Ishikawa (cell line): ENCODE data around the gene RBM20.

ENCODE experiments used
- CEBPB ChIP-seq: IDR thresholded peaks from 2 replicates; pipeline ENCODE4 v1.6.1; 2012
- CREB1 ChIP-seq: IDR thresholded peaks from 2 replicates; pipeline ENCODE4 v1.6.1; 2012; ENCODE audit warnings: low read depth
- EGR1 ChIP-seq: IDR thresholded peaks from 2 replicates; pipeline ENCODE4 v1.6.1; 2012
- EP300 ChIP-seq: IDR thresholded peaks from 2 replicates; pipeline ENCODE4 v1.6.1; 2012; ENCODE audit warnings: borderline replicate concordance
- FOXM1 ChIP-seq: IDR thresholded peaks from 2 replicates; pipeline ENCODE4 v1.6.1; 2012; ENCODE audit warnings: low read depth, borderline replicate concordance
- NFIC ChIP-seq: IDR thresholded peaks from 2 replicates; pipeline ENCODE4 v1.6.1; 2012
- RAD21 ChIP-seq: IDR thresholded peaks from 2 replicates; pipeline ENCODE4 v1.6.1; 2012; ENCODE audit warnings: low read depth
- TAF1 ChIP-seq: IDR thresholded peaks from 2 replicates; pipeline ENCODE4 v1.6.1; 2012; ENCODE audit warnings: low read depth, mild to moderate bottlenecking
- TCF12 ChIP-seq: IDR thresholded peaks from 2 replicates; pipeline ENCODE4 v1.6.1; 2012; ENCODE audit warnings: low read depth
- TEAD4 ChIP-seq: IDR thresholded peaks from 2 replicates; pipeline ENCODE4 v1.6.1; 2012
- YY1 ChIP-seq: IDR thresholded peaks from 2 replicates; pipeline ENCODE4 v1.6.1; 2012; ENCODE audit warnings: low read depth
- ZBTB7A ChIP-seq: IDR thresholded peaks from 2 replicates; pipeline ENCODE4 v1.6.1; 2012; ENCODE audit warnings: low read depth
- TF ChIP-seq, protein P1 (sequence below): IDR thresholded peaks from 2 replicates; pipeline ENCODE4 v1.6.1; 2012
- TF ChIP-seq, protein P2 (sequence below): IDR thresholded peaks from 2 replicates; pipeline ENCODE4 v1.6.1; 2012
- TF ChIP-seq, protein P3 (sequence below): IDR thresholded peaks from 2 replicates; pipeline ENCODE4 v1.6.1; 2012; ENCODE audit warnings: low read depth, mild to moderate bottlenecking

RBM20 gene

DNA sequence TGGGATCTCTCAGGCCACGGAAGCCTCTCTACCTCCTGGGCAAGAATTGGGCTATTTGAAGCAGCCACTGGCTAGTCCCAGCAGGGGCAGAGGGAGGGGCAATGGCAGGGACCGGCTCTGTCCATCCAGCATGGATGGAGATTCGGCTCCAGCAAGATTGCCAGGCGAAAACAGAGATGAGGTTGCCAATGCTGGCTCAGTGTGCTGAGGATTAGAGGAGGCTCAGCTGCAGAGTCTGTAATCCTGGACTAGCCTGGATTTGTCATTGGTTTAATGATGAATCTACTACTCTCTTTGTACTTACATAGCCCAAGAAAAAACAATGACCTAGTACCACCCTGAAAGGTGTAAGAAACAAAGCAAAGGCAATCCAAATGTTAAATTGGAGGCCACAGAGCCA is 115.4 kb downstream of the RBM20 start:
- TF ChIP-seq TEAD4, result no peak
- no peak for TF ChIP-seq YY1
- no peak for TF ChIP-seq TAF1
- TF ChIP-seq, protein P1, sequence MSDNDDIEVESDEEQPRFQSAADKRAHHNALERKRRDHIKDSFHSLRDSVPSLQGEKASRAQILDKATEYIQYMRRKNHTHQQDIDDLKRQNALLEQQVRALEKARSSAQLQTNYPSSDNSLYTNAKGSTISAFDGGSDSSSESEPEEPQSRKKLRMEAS, result no peak
- no peak for TF ChIP-seq CEBPB
- TF ChIP-seq NFIC, result no peak
- TF ChIP-seq RAD21, result no peak

DNA sequence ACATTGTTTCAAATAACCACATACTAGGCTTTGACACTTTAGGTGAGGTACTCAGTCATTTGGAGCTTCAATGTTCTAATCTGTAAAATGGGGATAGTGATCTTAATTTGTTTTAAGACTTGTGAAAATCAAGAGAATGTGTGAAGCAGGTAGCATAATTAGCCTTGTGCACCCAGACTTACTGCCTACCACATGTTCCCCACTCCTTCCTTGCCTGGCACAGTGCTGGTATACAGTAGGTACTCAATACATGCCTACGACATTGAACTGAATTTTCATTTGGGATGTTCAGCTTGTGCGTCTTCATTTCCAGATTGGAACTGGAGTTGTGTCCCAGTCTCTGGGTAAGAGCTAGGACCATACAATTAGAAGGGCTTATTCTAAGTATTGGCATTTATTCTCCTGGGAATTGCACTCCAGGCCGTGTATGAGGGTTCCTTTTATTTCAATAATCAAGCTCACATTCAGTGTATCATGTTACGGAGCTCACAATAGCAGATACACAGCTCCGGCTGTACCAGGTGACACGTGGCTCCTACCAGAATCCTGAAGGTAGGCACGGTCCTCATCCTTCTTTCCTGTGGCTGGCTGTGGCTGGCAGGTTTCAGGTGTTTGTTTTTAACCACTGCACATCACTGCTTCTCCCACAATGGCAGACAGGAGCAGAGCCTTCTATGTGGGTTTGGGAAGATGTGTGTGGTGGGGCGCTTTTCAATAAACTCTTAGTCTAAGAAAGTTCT is 118.1 kb downstream of the RBM20 start:
- TF ChIP-seq, protein P2, sequence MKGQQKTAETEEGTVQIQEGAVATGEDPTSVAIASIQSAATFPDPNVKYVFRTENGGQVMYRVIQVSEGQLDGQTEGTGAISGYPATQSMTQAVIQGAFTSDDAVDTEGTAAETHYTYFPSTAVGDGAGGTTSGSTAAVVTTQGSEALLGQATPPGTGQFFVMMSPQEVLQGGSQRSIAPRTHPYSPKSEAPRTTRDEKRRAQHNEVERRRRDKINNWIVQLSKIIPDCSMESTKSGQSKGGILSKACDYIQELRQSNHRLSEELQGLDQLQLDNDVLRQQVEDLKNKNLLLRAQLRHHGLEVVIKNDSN, result peak; percentile 9; the same call in 1 of the 2 replicates
- TF ChIP-seq, protein P1, result no peak
- no peak for TF ChIP-seq CREB1

- TF ChIP-seq EP300 (no peak), TEAD4 (no peak), TAF1 (no peak), FOXM1 (no peak), CEBPB (no peak), TCF12 (no peak), YY1 (no peak), RAD21 (no peak)
- TF ChIP-seq, protein P1, result no peak
These were observed 118.7 kb downstream of the RBM20 start for GRCh38 chr10:110762849-110763211.

DNA sequence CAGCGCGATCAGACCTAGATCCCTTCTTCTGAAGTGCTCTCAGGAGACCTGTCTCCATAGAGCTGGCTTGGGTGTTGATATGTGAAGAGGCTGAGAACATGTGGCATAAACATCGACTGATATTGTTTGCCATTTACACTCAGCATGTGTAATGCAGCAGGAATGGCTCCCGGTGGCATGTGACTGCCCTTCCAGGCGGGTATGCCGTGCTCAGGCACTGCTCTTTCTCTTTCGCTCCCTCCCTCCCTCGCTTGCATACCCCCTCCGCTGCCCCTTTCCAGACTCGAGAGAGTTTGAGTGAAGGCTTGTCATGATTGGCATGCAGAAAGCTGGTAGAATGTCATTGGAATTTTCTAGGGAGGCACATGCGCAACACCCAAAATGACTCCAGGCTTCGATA is 120.2 kb downstream of the RBM20 start:
- TF ChIP-seq TEAD4, result 0 out of 2 replicates have a peak, but pooled peaks have one; percentile 10
- TF ChIP-seq CREB1, result no peak
- no peak for TF ChIP-seq TCF12

- TF ChIP-seq EP300 (no peak), CREB1 (no peak), FOXM1 (no peak), RAD21 (no peak), YY1 (no peak), CEBPB (no peak), TAF1 (no peak), ZBTB7A (no peak), EGR1 (no peak), TCF12 (no peak), TEAD4 (no peak)
- TF ChIP-seq, protein P2, result no peak
- TF ChIP-seq, protein P1, result no peak
- TF ChIP-seq, protein P3, sequence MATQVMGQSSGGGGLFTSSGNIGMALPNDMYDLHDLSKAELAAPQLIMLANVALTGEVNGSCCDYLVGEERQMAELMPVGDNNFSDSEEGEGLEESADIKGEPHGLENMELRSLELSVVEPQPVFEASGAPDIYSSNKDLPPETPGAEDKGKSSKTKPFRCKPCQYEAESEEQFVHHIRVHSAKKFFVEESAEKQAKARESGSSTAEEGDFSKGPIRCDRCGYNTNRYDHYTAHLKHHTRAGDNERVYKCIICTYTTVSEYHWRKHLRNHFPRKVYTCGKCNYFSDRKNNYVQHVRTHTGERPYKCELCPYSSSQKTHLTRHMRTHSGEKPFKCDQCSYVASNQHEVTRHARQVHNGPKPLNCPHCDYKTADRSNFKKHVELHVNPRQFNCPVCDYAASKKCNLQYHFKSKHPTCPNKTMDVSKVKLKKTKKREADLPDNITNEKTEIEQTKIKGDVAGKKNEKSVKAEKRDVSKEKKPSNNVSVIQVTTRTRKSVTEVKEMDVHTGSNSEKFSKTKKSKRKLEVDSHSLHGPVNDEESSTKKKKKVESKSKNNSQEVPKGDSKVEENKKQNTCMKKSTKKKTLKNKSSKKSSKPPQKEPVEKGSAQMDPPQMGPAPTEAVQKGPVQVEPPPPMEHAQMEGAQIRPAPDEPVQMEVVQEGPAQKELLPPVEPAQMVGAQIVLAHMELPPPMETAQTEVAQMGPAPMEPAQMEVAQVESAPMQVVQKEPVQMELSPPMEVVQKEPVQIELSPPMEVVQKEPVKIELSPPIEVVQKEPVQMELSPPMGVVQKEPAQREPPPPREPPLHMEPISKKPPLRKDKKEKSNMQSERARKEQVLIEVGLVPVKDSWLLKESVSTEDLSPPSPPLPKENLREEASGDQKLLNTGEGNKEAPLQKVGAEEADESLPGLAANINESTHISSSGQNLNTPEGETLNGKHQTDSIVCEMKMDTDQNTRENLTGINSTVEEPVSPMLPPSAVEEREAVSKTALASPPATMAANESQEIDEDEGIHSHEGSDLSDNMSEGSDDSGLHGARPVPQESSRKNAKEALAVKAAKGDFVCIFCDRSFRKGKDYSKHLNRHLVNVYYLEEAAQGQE, result no peak
These were observed 120.8 kb downstream of the RBM20 start for GRCh38 chr10:110764793-110765512.

DNA sequence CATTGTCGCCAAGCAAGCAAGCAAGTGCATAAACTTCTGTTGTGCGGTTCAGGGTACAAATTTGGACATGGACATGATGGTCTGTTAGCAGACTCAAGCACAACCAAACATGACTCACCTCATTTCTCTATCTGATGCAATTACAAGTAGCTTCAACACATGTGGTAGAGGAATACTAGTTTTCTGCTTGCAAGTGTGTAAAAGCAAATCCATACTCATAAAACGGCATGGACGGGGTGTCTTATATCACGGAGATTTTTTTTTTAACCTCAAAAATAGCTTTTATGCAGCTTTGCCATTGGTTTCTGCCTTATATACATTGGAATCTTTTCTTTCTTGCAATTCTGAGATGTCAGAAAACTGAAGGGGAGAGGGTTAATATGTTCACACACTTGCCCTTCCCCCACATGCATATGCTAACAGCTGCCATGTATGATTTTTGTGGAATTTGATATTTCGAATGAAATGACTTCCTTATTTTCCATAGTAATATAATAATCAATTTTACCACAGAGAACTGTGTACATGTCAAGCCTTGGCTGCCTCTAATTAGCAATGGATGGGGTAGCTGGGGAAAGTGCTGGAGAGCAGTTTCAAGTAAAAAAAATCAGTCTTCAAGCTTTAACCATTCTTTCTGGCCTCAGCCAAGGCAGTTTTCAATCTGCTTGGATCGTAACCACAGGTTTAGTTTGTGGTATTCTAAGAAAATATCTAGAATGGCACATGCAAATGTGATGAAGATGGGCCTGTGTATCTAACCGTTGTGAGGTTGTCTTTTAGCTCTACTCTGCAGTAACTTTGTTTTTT is 121.6 kb downstream of the RBM20 start:
- TF ChIP-seq, protein P2, result no peak
- TF ChIP-seq, protein P3, result no peak
- TF ChIP-seq EGR1, result no peak
- TF ChIP-seq, protein P1, result no peak
- TF ChIP-seq EP300, result no peak
- no peak for TF ChIP-seq TEAD4
